GM15510 (cell line): ENCODE results near the gene TLE2.

Experiments
- POLR2A ChIP-seq: IDR thresholded peaks from 3 replicates; pipeline ENCODE4 v1.6.1; 2011; ENCODE audit warnings: borderline replicate concordance; ENCODE audit not compliant: insufficient read length; ENCODE audit errors: extremely low read depth

Gene TLE2

DNA sequence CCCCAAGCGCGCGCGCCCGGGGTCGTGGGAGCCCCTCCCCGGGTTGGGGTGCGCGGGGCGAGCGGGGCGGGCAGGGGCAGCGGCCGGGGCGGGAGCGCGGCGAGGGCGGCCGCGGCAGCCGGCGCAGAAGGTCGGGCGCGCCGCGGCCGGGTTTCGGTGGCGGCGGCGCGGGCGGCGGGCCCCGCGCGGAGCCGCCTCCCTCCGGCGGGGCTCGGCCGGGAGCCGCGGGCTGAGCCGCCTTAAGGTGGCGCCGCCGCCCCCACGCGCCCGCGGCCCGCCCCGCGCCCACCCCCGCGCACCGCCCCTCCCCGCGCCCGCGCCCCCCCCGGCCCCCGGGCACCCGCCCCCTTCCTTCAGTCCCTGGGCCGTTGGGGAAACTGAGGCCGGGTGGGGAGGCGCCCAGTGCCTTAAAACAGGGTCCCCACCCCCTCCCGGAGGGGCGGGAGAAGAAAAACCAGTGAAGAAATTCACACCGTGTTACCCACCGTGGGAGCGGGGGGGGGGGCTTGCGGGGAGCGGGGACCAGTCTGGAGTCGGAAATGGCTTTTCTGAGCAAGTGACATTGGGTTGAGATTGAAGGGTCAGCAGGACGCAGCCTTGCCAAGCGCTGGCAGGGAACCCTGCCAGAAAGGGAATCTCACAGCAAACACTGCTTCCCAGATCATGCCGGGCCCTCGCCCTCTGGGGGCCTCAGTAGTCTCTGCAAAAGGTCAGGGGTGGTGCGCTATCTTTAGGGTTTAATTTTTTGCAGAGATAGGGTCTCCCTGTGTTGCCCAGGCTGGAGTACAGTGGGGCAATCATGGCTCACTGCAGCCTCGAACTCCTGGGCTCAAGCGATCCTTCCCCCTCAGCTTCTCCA, at the start of gene TLE2:
Gene TLE2, minus strand, starts transcription at position 216 of the 859 bp plus-strand sequence. CDS start 376 bp downstream, outside the sequence.
- TF ChIP-seq POLR2A, result no peak

DNA sequence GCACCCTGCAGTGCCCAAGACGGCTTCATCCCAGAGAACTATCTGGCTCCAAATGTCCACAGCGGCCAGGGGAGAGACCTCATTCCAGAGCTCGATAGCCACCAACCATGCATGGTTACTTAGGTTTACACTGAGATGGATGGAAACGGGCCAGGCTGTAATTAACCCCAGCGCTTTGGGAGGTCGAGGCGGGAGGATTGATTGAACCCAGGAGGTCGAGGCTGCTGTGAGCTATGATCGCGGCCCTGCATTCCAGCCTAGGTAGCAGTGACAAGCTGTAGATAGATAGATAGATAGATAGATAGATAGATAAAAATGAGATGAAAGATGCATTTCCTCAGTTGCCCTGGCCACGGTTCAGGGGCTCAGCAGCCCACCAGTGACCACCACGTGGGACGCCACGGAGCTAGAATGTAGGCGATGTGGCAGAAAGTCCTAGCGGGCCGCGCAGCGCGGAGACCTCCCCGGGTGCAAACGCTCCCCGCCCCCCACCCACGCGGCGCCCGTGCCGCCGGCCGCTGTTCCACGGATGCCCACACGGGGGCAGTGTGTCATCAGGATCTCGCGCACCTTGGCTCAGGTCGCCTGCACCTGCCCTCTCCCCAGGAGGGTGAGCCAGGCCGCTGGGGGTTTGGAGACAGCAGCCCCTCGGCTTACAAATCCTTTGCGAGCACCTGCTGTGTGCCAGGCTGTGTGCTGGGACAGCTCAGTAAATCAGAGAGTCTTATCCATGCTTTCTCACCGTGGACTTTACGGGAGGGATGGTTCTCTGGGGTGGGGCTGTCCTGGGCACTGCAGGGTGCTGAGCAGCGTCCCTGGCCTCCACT, 46.7 kb upstream of the TLE2 start:
- no peak for TF ChIP-seq POLR2A

DNA sequence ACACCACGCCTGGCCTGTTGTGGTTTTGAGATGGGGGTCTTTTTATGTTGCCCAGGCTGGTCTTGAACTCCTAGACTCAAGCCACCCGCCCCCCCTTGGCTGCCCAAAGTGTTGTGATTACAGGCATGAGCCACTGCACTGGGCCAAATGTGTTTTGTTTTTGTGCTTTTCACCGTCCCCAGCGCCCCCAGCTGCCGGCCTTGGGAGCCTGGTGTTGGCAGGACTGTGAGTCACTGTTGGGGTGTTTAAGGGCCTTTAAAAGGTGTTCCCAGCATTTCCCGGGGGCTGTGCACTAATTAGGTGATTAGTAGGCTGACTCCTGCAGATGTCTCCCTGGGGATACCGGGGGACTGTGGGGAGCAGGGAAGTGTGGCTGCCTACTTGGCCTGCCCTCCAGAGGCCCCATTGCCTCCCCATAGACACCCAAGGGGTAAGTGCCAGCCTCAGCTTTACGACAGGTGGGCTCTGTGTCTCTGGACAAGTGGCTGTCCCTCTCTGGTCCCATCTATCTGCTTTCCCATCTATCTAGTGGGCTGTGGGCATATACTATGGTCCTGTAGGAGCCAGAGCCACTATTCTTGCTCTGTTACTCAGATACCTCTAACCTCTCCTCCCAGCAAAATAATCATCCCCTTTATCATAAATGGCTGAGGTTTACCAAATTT, 45.0 kb upstream of the TLE2 start:
- TF ChIP-seq POLR2A, result no peak

DNA sequence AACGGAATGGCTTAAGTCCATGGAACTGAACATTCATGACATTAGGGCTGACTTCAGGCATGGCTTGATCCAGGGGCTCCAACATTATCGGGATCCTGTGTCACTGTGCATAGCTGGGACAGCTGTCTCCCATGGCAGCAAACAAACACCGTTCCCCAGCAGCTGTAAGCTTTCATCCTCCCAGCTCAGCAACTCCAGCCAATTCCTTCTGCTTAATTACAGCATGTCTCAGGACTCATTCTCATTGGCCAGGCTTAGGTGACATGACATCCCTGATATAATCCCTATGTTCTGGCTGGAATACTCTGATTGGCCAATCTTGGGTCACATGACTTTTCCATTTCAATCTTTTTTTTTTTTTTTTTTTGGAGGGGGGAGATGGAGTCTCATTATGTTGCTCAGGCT, 44.1 kb upstream of the TLE2 start:
- no peak for TF ChIP-seq POLR2A

- no peak for TF ChIP-seq POLR2A
These were observed 42.7 kb upstream of the TLE2 start for GRCh38 chr19:3071768-3072167.

DNA sequence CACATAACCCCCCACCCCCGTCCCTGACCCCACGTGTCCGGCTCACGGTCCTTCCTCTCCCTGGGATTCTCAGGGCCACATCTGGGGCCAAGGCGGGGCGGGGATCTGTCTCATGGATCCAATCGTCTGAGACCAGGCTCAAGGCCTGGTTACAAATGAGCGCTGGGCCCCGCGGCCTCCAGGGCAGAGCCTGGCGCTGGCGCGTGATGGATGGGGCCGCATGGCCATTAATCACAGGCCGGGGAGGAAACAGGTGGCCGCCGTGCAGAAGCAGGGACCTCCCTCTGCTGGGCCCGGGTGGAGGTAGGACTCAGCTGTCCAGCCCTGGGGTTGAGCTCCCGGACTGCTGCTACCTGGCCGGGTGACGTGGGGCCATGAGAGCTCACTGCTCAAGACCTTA, 39.0 kb upstream of the TLE2 start:
- no peak for TF ChIP-seq POLR2A

- no peak for TF ChIP-seq POLR2A
These were observed 38.5 kb upstream of the TLE2 start for GRCh38 chr19:3067563-3067962.

DNA sequence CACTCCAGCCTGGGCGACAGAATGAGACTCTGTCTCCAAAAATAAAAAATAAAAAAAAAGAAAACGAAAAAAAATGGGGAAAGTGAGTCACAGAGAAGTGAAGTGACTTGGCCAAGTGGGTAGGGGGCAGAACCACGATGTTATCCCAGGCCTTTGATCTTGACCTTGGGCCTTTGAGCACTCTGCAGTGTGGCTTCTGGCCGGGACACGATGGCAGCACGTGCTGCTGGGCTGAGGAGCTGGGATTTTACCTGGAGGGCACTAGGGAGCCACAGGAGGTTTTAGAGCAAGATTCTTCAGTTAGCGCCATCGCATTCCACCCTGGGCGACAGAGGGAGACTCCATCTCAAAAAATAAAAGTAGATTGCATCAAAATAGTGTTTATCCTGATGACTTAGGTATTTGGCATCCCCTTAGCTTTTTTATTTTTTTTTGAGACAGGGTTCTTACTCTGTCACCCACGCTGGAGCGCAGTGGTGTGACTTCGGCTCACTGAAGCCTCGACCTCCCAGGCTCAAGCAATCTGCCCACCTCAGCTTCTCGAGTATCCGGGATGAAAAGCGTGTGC, 37.5 kb upstream of the TLE2 start:
- TF ChIP-seq POLR2A, result no peak

DNA sequence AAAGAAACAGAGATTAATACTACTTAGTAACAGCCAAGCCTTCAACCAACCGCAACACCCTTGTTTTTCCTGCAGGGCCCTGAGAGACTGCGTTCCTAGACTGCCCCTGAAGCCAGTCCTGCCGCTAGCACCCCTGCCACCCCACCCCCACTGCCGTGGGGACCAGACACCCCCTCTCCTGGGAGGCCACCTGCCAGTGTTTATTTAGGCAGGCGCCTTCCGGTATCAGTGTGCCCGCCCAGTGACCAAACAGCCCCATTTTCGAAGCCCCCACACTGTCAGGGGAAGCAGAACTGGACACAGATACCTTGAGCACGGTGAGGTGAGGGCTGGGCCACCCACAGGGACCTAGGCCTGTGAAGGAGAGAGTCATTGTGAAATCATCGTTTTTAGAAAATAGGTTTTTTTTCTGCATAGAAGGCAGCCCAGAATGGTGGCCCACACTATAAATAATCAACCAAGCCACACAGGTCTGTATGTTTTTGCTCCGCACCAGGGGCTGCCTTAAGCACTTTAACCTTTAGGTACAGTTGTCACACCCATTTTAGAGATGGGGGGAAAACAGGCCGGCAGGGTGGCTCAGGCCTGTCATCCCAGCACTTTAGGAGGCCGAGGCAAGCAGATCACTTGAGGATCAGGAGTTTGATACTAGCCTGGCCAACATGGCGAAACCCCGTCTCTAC, 36.7 kb upstream of the TLE2 start:
- TF ChIP-seq POLR2A, result peak; percentile 47

- TF ChIP-seq POLR2A, result no peak
These were observed 34.9 kb upstream of the TLE2 start for GRCh38 chr19:3064011-3064330.

GRCh38 chr19:3062165-3063105, 33.4 kb upstream of the TLE2 start, which contains the start of gene TLE5:
Gene TLE5, minus strand, starts transcription at chr19:3062495. Its CDS starts 295 bp downstream, at chr19:3062200.
- peak; percentile 69 for TF ChIP-seq POLR2A

DNA sequence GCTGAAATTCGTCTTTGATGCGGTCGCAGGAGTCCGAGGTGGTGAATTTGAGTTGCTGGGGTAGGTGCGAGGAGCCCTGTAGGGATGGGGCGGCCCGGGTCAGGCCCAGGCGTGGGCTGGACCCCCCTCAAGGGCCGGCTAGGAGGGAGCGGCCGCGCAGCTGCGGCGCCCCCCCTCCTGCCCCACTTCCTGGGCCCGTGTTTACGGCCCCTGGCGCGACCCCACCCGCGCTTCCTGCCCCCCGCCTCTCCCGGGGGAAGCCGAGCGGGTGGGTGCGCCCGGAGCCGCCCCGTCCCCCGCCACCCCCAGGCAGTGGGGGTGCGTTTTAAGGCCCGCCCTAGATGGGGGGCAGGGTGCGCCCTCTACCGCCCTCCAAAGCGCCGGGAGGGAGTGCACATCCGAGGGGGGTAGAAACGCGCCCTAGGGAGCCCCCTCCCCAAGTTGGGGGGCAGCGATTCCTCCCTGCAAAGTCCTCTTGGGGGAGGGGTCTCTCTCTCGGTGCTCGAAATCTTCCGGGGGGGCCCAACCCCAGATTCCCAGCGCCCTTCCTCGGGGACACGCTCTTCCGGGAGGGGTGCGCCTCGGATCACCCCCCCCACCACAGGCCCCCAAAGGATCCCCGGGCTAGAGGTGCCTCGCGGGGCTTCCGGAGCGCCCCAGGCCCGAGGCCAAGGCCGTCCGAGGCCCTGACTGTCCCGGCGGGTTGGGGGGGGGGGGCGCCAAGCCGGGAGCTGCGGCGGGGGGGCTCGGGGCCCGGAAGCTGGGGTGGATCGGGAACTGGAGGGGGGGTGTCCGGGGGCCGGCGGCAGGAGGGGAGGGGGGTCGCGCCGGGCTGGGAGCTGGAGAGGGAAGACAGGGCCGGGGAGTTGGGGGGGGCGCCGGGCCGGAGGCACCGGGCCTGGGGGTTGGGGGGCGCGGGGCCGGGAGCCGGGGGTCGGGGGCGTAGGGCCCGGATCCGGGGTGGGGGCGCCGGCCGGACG, 32.4 kb upstream of the TLE2 start:
- no peak for TF ChIP-seq POLR2A
